ENCODE measurements around the gene FBLN2.

Gene FBLN2

GRCh38 chr3:13671482-13672233, 122.7 kb downstream of the FBLN2 start:
- no peak for DNase-seq

- DNase-seq: no peak
These were observed 124.3 kb downstream of the FBLN2 start for GRCh38 chr3:13673207-13673606.

- no peak for DNase-seq
These were observed 125.7 kb downstream of the FBLN2 start for GRCh38 chr3:13674538-13675185.

- no peak for DNase-seq
These were observed 127.6 kb downstream of the FBLN2 start for GRCh38 chr3:13676356-13677017.

- DNase-seq: no peak
These were observed 128.3 kb downstream of the FBLN2 start for GRCh38 chr3:13677272-13677671.

GRCh38 chr3:13681931-13682330, 133.0 kb downstream of the FBLN2 start:
- DNase-seq: no peak

GRCh38 chr3:13682331-13683013, 133.5 kb downstream of the FBLN2 start:
- no peak for DNase-seq

GRCh38 chr3:13683288-13683687, 134.4 kb downstream of the FBLN2 start:
- no peak for DNase-seq

GRCh38 chr3:13683772-13684171, 134.8 kb downstream of the FBLN2 start:
- no peak for DNase-seq

- DNase-seq: no peak
These were observed 135.4 kb downstream of the FBLN2 start for GRCh38 chr3:13684350-13684749.

GRCh38 chr3:13684854-13685253, 135.9 kb downstream of the FBLN2 start:
- DNase-seq: no peak

GRCh38 chr3:13685721-13686120, 136.8 kb downstream of the FBLN2 start:
- no peak for DNase-seq

GRCh38 chr3:13686367-13687160, 137.6 kb downstream of the FBLN2 start:
- DNase-seq: no peak

GRCh38 chr3:13687517-13687943, 138.6 kb downstream of the FBLN2 start:
- no peak for DNase-seq

All from activated CD4-positive, alpha-beta T cell treated with anti-CD3 and anti-CD28 coated beads for 48 hours (primary cell).